ENCODE measurements around the gene ZNF143.

DNA sequence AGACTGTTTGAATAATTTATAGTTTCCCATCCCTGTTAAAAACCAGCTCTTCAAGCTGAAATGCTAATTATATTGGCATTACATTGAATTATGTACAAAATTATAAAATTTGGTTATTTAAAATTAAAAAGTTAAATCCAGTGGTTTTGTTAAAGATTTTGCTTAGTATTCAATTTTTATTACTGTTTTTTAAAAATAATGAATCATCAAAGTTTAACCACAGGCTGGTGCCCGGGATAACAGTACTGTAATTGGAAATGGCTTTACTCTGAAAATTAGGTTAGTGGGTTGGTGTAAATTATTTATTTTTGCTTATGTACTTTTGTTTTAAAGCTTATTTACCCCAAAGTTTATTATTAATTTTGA, 67.3 kb downstream of the ZNF143 start:
- TF ChIP-seq, protein P1, sequence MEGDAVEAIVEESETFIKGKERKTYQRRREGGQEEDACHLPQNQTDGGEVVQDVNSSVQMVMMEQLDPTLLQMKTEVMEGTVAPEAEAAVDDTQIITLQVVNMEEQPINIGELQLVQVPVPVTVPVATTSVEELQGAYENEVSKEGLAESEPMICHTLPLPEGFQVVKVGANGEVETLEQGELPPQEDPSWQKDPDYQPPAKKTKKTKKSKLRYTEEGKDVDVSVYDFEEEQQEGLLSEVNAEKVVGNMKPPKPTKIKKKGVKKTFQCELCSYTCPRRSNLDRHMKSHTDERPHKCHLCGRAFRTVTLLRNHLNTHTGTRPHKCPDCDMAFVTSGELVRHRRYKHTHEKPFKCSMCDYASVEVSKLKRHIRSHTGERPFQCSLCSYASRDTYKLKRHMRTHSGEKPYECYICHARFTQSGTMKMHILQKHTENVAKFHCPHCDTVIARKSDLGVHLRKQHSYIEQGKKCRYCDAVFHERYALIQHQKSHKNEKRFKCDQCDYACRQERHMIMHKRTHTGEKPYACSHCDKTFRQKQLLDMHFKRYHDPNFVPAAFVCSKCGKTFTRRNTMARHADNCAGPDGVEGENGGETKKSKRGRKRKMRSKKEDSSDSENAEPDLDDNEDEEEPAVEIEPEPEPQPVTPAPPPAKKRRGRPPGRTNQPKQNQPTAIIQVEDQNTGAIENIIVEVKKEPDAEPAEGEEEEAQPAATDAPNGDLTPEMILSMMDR (IDR thresholded peaks at IDR 0.05), result no peak
- no peak for TF ChIP-seq ZFX (IDR thresholded peaks at IDR 0.05; ENCODE audit: borderline replicate concordance)
